Measurements from ENCODE around the gene PRRX2.
"Not testable (repeated sequence)": the region's sequence is repeated elsewhere in the genome, so short reads cannot be mapped to it uniquely, and the experiment has no call there.

The PRRX2 gene

DNA sequence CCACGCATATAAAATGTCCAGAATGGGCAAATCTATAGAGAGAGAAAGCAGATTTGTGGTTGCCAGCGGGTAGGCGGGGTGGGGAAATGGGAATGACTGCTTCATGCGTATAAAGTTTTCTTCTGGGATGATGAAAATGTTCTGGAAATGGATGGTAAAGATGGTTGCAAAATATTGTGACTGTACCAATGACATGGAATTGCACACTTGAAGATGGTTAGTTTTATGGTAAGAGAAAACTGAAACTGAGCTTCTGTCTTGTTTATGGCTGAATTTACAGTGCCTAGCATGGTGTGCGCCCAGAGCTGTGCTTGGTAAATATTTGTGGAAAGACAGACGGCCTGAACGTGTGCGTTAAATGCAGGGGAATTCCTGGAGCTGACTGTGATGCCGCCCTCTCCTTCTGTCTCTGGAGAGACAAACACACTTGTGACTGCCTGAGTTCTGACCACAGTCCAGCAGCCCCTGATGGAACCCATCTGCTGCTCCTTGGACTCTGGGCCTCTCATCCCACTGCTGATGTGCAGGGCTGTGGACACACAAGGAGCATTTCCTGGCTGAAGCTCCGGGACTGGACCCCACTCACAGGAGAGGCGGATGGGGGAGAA, 96.0 kb downstream of the PRRX2 start:
- Histone ChIP-seq H3K27me3 (ENCODE audit: insufficient read depth, low read length) (peaks cover 5% of the 10 kb centered on the region), H3K9me3 (ENCODE audit: low read length) (no peaks in the 10 kb centered on the region), H3K4me1 (ENCODE audit: insufficient read depth, low read length) (no peaks in the 10 kb centered on the region), H2AFZ (ENCODE audit: low read depth, low read length) (no peak overlapping the region), H3K36me3 (ENCODE audit: insufficient read depth, low read length) (no peaks in the 10 kb centered on the region), H3K4me3 (ENCODE audit: low read length) (no peak overlapping the region)

DNA sequence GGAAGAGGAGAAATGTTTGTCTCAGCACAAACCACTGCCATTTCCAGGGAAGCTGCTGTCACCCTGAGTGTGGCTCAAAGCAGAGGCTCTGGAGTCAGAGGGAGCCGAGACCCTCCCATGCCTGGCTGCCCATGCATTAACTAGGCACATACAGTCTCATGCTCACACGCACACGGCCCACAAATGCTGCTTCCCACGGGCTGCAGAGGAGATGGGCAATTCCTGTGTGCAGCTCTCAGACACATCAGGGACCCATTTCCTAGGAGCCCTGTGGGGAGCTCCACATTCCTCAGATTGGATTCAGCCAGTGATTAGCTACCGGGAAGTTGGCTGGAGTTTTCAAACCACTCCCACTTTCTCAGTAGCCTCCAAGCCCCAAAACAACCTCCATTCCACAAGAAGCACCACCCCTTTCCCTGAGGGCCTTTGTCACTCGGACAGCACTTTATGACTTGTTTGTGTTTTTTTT, 96.5 kb downstream of the PRRX2 start:
- no peaks in the 10 kb centered on the region for H3K9me3 ChIP-seq (ENCODE audit: low read length)
- H3K27me3 ChIP-seq (ENCODE audit: insufficient read depth, low read length): peaks cover 5% of the 10 kb centered on the region
- no peaks in the 10 kb centered on the region for H3K36me3 ChIP-seq (ENCODE audit: insufficient read depth, low read length)
- H3K4me1 ChIP-seq (ENCODE audit: insufficient read depth, low read length): no peaks in the 10 kb centered on the region
- H2AFZ ChIP-seq (ENCODE audit: low read depth, low read length): no peak overlapping the region
- H3K4me3 ChIP-seq (ENCODE audit: low read length): no peak overlapping the region

DNA sequence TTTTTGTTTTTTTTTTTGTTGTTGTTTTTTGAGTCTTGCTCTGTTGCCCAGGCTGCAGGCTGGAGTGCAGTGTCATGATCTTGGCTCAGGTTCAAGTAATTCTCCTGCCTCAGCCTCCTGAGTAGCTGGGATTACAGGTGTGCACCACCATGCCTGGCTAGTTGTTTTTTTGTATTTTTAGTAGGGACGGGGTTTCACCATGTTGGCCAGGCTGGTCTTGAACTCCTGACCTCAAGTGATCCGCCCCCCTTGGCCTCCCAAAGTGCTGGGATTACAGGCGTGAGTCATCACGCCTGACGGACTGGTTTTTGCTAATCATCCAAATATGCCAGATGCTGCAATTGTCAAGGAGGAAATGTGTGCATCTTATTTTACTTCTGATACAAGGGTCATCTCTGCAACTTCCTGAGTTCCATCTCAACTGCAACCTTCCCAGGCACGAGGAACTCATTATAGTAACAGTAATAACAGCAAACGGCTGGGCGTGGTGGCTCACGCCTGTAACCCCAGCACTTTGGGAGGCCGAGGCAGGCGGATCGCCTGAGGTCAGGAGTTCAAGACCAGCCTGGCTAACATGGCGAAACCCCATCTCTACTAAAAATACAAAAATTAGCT, 97.0 kb downstream of the PRRX2 start:
- not testable (repeated sequence) for H3K4me3 ChIP-seq (ENCODE audit: low read length)

DNA sequence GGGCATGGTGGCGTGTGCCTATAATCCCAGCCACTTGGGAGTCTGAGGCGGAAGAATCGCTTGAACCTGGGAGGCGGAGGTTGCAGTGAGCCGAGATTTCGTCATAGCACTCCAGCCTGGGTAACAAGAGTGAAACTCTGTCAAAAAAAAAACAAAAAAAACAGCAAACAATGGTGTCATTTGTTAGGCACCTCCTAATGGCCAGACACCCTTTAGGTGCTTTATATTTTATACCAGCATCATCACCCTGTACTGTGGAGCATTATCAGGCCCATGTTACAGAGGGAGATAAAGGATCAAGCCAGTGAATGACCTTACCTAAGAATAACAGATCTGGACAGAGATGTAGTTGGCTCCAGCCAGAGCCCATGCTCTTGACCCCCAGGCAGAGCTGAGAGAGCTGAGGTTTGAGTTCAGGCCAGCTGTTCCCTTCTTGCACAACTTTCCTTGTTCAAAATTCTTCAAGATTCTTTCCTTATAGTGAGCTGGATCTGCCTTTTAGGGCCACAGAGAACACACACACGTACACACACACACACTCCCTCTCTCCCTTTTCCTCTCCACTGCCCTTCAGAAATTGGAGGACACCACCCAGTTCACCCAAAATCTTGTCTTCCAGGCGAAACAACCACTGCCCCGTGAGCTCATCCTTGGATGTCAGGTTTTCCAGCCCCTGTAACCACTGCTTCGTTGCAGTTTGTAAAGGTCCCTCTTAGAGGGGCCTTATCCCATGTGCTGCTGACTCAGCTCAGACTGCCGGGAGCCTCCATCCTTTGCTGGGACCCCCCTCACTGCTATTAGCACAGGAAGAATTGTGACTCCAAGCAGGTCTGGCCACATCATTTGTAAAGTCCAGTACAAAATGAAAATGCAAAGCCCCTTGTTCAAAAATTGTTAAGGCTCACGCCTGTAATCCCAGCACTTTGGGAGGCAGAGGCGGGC, 97.8 kb downstream of the PRRX2 start:
- no peaks in the 10 kb centered on the region for H3K36me3 ChIP-seq (ENCODE audit: insufficient read depth, low read length)
- H3K4me3 ChIP-seq (ENCODE audit: low read length): no peak overlapping the region
- no peak overlapping the region for H2AFZ ChIP-seq (ENCODE audit: low read depth, low read length)
- H3K9me3 ChIP-seq (ENCODE audit: low read length): no peaks in the 10 kb centered on the region
- H3K4me1 ChIP-seq (ENCODE audit: insufficient read depth, low read length): no peaks in the 10 kb centered on the region
- H3K27me3 ChIP-seq (ENCODE audit: insufficient read depth, low read length): peaks cover 5% of the 10 kb centered on the region

More for the DNA sequence above, 97.0 kb downstream of the PRRX2 start:
- not testable (repeated sequence) for H3K27me3 ChIP-seq (ENCODE audit: insufficient read depth, low read length); H3K9me3 ChIP-seq (ENCODE audit: low read length); H3K4me1 ChIP-seq (ENCODE audit: insufficient read depth, low read length); H2AFZ ChIP-seq (ENCODE audit: low read depth, low read length); H3K36me3 ChIP-seq (ENCODE audit: insufficient read depth, low read length)

GRCh38 chr9:129765764-129766317, 100.4 kb downstream of the PRRX2 start:
- no peak overlapping the region for H3K4me3 ChIP-seq (ENCODE audit: low read length)
- H3K27me3 ChIP-seq (ENCODE audit: insufficient read depth, low read length): peaks cover 5% of the 10 kb centered on the region

GRCh38 chr9:129768486-129768885, 103.0 kb downstream of the PRRX2 start:
- Histone ChIP-seq H2AFZ (ENCODE audit: low read depth, low read length) (no peak overlapping the region), H3K9me3 (ENCODE audit: low read length) (no peaks in the 10 kb centered on the region), H3K36me3 (ENCODE audit: insufficient read depth, low read length) (no peaks in the 10 kb centered on the region), H3K27me3 (ENCODE audit: insufficient read depth, low read length) (peaks cover 3% of the 10 kb centered on the region), H3K4me1 (ENCODE audit: insufficient read depth, low read length) (no peaks in the 10 kb centered on the region), H3K4me3 (ENCODE audit: low read length) (no peak overlapping the region)

More at GRCh38 chr9:129765764-129766317, 100.4 kb downstream of the PRRX2 start:
- Histone ChIP-seq H2AFZ (ENCODE audit: low read depth, low read length) (no peak overlapping the region), H3K36me3 (ENCODE audit: insufficient read depth, low read length) (no peaks in the 10 kb centered on the region), H3K4me1 (ENCODE audit: insufficient read depth, low read length) (no peaks in the 10 kb centered on the region), H3K9me3 (ENCODE audit: low read length) (no peaks in the 10 kb centered on the region)

- Histone ChIP-seq H2AFZ (ENCODE audit: low read depth, low read length) (no peak overlapping the region), H3K4me3 (ENCODE audit: low read length) (no peak overlapping the region), H3K4me1 (ENCODE audit: insufficient read depth, low read length) (no peaks in the 10 kb centered on the region), H3K36me3 (ENCODE audit: insufficient read depth, low read length) (no peaks in the 10 kb centered on the region), H3K9me3 (ENCODE audit: low read length) (no peaks in the 10 kb centered on the region), H3K27me3 (ENCODE audit: insufficient read depth, low read length) (peaks cover 3% of the 10 kb centered on the region)
These were observed 104.2 kb downstream of the PRRX2 start for GRCh38 chr9:129769669-129770068.

- H3K27me3 ChIP-seq (ENCODE audit: insufficient read depth, low read length): peaks cover 3% of the 10 kb centered on the region
- H3K36me3 ChIP-seq (ENCODE audit: insufficient read depth, low read length): no peaks in the 10 kb centered on the region
- H2AFZ ChIP-seq (ENCODE audit: low read depth, low read length): no peak overlapping the region
- H3K4me3 ChIP-seq (ENCODE audit: low read length): no peak overlapping the region
- H3K9me3 ChIP-seq (ENCODE audit: low read length): no peaks in the 10 kb centered on the region
- no peaks in the 10 kb centered on the region for H3K4me1 ChIP-seq (ENCODE audit: insufficient read depth, low read length)
These were observed 105.3 kb downstream of the PRRX2 start for GRCh38 chr9:129770741-129771140.

All from neuron (in vitro differentiated cells).